GM18511 (cell line): ENCODE data around the gene IKZF1.

Experiments
- ATAC-seq: cut with Tn5 transposase; IDR thresholded peaks from one replicate; pipeline ENCODE4 v1.9.1; 2021; ENCODE audit warnings: mild to moderate bottlenecking, moderate library complexity; ENCODE audit not compliant: unreplicated experiment

Gene IKZF1

DNA sequence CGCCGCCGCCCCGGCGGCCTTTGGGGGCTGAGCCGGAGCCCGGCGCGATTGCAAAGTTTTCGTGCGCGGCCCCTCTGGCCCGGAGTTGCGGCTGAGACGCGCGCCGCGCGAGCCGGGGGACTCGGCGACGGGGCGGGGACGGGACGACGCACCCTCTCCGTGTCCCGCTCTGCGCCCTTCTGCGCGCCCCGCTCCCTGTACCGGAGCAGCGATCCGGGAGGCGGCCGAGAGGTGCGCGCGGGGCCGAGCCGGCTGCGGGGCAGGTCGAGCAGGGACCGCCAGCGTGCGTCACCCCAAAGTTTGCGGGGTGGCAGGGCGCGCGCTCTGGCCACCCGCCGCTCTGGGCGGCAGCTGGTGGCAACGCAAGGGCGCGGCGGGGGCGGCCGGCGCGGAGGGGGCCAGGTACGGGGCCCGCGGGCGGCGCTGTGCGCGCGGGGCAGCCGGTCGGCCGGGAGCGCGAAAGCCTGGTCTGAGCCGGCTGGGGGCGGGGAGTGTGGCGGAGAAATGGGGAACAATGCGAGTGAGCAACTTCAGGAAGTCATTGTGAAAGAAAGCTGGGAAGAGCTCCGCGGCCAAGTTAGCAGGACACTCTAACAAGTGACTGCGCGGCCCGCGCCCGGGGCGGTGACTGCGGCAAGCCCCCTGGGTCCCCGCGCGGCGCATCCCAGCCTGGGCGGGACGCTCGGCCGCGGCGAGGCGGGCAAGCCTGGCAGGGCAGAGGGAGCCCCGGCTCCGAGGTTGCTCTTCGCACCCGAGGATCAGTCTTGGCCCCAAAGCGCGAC is at the start of gene IKZF1:
IKZF1 (plus strand) TSS at position 588 of the 782 bp plus-strand sequence. CDS start 14,346 bp downstream, outside the sequence.
- ATAC-seq, result peak; percentile 49

DNA sequence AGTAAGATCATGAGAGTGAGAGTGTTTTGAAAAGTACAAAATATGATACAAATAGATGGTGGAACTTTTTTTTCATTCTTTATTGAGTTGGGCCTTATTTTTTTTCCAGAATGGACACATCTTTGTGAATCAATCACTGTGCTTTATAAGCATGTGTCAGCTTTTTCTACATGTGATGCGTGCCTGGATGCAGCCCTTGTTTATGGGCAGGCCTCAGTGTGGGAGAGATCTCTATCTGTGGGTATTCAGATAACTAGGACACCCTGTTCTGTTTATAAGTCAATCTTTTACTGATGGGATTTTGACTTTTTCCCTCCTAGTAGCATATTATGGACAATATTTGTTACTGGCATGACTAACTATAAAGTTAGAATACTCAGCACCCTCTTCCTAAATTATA is 42.9 kb upstream of the IKZF1 start:
- no peak for ATAC-seq

GRCh38 chr7:50262446-50262845 is 42.1 kb upstream of the IKZF1 start:
- ATAC-seq, result peak; percentile 10

DNA sequence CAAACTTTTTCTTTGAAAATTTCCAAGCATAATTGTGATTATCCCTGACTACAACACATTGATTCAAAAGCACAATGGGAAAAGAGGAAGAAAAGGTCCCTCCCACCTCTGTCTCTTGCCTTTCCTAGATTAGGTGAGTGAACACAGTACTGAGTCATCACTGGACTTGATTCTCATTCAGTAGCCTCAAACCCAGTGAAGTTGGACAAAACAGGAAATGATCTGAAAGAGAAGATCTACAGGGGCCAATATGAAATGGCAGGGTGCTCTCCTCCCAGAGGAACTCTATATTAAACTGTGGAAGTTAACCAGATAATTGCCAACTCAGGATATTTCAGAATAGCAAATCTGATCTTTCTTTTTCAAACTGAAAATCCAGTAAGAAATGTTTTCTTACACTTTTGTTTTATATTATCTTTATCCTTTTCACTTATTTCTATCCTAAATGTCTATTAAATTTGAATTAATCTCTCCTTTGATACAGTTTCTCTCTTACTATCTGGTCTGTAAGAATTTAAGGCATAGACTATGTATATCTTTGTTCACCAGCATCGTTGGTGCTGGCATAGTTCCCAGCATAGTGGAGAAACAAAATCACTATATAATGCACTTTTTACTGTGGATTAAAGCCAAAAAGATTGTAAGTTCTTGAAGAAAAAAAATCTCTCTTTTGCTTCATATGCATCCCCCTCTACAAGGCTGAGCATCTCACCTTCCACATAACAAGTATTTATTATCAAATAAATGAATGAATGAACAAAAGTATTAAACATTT is 41.4 kb upstream of the IKZF1 start:
- ATAC-seq, result peak; percentile 61

DNA sequence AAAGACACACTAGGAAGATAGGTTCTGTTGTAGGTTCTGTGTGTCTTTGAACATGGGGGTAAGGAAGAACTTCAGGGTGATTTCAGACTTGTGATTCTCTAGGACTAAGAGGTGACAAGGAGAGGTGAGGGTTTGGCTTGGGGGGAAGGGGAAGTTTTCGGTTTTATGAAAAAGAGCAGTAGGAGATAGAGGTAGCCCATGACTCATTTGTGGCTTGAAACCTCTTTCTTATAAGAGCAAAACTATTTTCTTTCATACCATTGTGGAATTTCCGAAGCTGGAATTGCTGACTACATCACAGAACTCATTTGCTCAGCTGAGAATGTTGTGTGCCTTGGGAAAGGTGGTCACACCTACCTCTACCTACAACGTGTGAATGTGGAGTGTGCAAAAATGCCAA is 39.6 kb upstream of the IKZF1 start:
- ATAC-seq, result peak; percentile 24

DNA sequence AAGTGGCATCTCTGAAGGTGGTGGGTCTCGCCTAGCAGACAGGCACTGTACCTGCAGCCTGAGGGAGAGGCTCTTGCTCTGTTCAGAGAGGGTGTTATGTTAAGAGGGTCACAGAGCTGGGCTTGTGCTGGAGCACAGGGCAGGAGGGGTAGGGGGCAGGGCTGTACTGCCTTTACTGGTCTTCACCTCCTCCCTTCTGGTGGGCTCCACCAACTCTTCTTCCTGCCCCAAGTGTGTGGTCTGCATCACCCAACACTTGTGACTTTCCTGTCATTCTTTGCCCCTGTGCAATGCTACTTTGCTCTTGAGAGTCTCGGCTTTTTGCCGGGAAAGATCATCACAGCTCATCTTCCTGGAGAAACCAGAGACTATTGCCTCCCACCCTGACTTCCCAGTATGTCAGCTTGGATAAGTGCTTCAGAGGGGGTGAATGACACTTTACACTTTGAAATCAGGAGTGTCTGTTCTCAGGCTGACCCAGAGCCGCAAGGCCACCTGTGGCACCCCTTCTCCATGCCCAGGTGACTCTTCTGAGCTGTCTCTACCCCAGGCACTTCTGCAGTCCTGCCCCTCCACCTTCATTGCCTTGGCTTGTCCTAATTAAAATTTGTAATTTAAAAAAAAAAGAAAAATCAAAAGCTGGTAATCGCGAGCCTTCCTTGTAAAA is 38.4 kb upstream of the IKZF1 start:
- ATAC-seq, result no peak

DNA sequence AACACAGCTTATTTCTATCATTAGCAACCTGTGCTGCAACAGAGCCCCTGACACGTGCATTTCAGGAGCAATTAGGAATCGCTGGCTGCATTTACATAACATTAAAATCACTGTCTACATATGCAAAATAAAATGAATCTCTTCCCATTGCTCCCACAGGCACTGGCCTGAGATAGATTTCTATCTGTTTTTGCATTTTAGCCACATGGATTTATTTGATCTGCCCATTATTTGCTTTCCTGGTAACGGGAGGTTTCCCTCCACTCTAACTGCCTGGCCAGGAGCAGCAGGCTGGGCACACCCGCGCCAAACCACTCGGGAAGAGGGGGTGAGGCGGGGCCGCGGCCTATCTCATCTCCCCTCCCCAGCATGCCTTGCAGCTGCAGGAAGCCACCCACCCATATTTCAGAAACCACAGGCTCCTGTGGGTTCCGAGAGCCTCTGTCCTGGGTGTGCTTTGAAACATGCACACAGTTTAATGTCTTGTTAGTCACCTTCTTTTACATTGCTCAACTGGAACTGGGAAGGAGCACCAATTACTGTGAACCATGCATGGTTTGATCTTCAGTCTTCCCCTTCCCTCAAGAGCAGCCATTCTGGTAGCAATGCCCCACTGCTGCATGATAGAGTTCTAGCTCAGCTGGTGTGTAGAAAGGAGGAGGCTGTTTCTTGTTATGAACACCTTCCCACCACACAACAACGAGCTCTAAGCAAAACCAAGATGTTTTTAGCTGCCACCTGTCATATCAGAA is 37.7 kb upstream of the IKZF1 start:
- ATAC-seq, result peak; percentile 47

DNA sequence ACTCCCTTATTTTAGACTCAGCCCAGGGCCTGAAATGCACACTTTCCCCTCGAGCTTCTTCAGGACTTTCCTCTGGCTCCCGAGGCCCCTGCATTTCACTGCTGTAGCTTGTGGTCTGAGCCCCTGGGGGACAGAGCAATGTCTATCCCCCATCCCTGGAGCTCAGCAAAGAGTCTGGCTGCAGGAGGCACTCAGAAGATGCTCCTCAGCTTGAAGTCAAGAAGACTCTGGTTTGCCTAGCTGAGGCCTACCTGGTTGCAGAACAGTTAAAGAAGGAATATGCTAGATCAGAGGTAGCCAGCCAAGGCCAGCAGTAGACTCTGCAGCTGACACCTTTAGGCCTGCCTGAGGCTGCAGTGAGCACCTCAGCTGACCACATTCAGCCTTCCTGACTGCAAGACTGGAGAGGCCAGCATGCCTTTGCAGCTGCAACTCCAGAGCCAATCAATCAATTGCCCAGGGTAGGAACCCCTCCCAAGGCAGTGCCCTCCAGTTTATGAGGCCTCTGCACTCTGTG is 36.9 kb upstream of the IKZF1 start:
- ATAC-seq, result no peak

GRCh38 chr7:50268223-50268622 is 36.3 kb upstream of the IKZF1 start:
- peak; percentile 29 for ATAC-seq

GRCh38 chr7:50268990-50269389 is 35.5 kb upstream of the IKZF1 start:
- ATAC-seq, result no peak

- peak; percentile 32 for ATAC-seq
Observed at GRCh38 chr7:50270531-50271018, 33.9 kb upstream of the IKZF1 start.

GRCh38 chr7:50272808-50273207 is 31.7 kb upstream of the IKZF1 start:
- peak; percentile 47 for ATAC-seq

- peak; percentile 2 for ATAC-seq
Observed at GRCh38 chr7:50273301-50273700, 31.2 kb upstream of the IKZF1 start.

- peak; percentile 17 for ATAC-seq
Observed at GRCh38 chr7:50273870-50274269, 30.6 kb upstream of the IKZF1 start.

DNA sequence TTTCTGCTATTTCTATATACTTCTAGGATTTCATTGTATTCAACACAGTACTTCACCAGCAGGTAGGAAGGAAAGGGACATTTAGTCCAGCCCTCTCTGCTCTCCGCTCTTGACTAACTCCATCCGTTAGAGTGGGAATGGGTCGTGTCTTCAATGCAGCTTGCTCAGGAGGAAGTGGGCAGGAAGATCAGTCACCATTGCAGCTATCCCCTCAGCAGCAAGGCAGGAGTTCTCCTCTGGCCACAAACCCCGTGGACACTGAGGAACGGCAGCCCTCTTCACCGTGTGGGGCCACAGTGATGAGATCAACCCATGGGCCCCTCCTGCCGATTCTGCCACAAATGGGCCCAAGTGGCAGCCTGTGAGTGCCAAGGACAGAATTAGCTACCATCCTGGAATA is 30.2 kb upstream of the IKZF1 start:
- ATAC-seq, result no peak

- no peak for ATAC-seq
Observed at GRCh38 chr7:50275430-50275829, 29.1 kb upstream of the IKZF1 start.

DNA sequence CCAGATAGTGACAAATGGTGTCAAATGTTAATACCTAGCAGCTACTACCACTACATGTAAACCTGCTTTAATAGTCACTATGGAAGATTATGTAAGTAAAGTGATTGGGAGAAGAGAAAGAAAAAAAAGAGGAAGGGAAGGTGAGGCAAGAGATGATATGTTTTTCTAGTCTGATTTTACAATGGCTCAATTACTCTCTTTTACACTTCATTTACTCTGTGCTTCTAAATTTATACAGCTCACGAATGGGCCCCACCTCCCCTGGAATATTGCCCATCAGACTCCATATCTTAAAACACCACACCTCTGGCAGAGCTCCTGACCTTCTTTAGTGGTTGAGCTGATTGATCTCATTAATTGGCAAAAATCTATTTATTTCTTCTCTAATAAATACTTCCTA is 28.0 kb upstream of the IKZF1 start:
- ATAC-seq, result no peak

- ATAC-seq, result no peak
Observed at GRCh38 chr7:50278120-50278519, 26.4 kb upstream of the IKZF1 start.

DNA sequence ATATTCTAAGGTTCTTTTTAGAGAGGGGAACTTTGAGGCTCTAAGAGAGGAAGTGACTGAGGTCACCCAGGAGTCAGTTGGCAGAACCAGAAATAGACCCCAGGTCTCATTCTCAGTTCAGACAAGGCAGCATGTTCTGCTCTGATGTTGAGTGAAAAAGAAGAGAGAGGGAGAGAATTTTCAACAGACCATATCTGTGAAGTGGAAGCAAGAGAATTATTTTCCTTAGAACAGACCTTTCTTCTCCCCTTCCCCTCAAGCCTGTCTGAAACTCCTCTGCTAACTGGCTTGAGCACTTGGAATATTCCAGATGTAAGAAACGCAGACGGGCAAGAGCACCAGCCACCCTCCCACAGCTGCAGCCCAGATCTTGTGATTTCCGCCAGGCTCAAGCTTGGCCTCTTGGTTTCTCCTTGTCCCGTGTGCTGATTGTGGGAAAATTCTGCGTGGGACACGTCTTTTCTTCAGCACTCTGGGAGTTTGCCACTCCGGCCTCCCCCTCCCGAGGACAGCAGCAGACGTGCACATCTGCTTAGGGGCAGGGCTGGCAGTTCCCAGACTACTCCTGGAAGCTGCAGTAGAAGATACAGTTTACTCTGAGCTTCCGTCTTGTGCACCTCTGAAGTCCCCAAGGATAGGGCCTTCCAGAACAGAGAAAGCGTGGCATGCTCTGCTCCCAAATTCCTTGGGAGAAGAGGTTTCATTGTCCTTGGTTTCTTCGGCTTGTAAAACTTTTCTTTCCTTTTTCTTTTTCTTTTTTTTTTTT is 22.7 kb upstream of the IKZF1 start:
- peak; percentile 92 for ATAC-seq
